DND-41 (cell line): ENCODE data around the gene KLHL8.

Experiments
- EZH2 ChIP-seq: IDR thresholded peaks from 3 replicates; pipeline ENCODE4 v1.6.1; 2012; ENCODE audit warnings: borderline replicate concordance, low read depth, mild to moderate bottlenecking, moderate library complexity, low read length, inconsistent platforms; ENCODE audit not compliant: severe bottlenecking
- TF ChIP-seq, protein P1 (sequence below): IDR thresholded peaks from 2 replicates; pipeline ENCODE4 v1.5.1; 2012; ENCODE audit warnings: borderline replicate concordance, low read length, moderate library complexity, mild to moderate bottlenecking; ENCODE audit not compliant: poor library complexity, severe bottlenecking; ENCODE audit errors: extremely low read depth

DNA sequence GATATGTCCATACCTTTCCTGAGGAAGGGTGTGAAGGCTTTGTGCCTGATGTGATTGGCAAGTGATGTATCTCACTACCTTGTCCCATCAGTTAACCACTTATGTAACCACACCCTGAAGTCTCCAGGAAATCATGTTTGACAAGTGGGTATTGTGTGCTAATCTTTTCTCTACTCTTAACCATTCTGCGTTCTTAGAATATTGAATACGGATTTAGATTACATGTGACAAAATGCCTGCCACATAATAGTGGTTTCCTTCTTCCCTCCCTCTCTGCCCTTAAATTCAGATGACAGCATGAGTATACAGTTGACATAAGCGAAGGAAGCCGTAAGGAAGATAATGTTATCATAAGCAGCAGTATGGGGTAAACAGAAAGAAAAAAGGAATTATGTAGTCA, 108.4 kb downstream of the KLHL8 start:
- TF ChIP-seq, protein P1, sequence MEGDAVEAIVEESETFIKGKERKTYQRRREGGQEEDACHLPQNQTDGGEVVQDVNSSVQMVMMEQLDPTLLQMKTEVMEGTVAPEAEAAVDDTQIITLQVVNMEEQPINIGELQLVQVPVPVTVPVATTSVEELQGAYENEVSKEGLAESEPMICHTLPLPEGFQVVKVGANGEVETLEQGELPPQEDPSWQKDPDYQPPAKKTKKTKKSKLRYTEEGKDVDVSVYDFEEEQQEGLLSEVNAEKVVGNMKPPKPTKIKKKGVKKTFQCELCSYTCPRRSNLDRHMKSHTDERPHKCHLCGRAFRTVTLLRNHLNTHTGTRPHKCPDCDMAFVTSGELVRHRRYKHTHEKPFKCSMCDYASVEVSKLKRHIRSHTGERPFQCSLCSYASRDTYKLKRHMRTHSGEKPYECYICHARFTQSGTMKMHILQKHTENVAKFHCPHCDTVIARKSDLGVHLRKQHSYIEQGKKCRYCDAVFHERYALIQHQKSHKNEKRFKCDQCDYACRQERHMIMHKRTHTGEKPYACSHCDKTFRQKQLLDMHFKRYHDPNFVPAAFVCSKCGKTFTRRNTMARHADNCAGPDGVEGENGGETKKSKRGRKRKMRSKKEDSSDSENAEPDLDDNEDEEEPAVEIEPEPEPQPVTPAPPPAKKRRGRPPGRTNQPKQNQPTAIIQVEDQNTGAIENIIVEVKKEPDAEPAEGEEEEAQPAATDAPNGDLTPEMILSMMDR, result no peak
- TF ChIP-seq EZH2, result no peak
